DND-41 (cell line): ENCODE results near the gene REPS2.

ENCODE experiments used
- EZH2 ChIP-seq: IDR thresholded peaks from 3 replicates; pipeline ENCODE4 v1.6.1; 2012; ENCODE audit warnings: borderline replicate concordance, low read depth, mild to moderate bottlenecking, moderate library complexity, low read length, inconsistent platforms; ENCODE audit not compliant: severe bottlenecking
- TF ChIP-seq, protein P1 (sequence below): IDR thresholded peaks from 2 replicates; pipeline ENCODE4 v1.5.1; 2012; ENCODE audit warnings: borderline replicate concordance, low read length, moderate library complexity, mild to moderate bottlenecking; ENCODE audit not compliant: poor library complexity, severe bottlenecking; ENCODE audit errors: extremely low read depth

DNA sequence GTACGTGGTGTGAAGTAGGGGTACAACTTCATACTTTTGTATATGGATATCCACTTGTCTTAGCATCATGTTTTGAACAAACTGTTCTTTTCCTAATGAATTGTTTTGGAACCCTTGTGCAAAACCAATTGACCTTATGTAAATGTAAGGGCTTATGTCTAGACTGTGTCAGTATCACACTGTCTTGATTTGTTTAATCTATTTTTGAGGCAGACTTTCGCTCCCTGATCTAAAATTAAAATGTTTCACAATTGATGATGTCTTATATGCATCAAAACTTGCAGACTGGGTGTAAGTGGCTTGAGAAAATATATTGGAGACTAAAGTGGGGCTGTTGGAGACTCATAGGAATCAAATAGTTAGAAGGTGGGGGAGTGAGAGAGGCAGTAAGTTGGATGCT, 25.2 kb downstream of the REPS2 start:
- TF ChIP-seq, protein P1, sequence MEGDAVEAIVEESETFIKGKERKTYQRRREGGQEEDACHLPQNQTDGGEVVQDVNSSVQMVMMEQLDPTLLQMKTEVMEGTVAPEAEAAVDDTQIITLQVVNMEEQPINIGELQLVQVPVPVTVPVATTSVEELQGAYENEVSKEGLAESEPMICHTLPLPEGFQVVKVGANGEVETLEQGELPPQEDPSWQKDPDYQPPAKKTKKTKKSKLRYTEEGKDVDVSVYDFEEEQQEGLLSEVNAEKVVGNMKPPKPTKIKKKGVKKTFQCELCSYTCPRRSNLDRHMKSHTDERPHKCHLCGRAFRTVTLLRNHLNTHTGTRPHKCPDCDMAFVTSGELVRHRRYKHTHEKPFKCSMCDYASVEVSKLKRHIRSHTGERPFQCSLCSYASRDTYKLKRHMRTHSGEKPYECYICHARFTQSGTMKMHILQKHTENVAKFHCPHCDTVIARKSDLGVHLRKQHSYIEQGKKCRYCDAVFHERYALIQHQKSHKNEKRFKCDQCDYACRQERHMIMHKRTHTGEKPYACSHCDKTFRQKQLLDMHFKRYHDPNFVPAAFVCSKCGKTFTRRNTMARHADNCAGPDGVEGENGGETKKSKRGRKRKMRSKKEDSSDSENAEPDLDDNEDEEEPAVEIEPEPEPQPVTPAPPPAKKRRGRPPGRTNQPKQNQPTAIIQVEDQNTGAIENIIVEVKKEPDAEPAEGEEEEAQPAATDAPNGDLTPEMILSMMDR: no peak
- TF ChIP-seq EZH2: no peak
